GM21360 (cell line): ENCODE data around the gene DPT.

Experiments used
- ATAC-seq: cut with Tn5 transposase; IDR thresholded peaks from one replicate; pipeline ENCODE4 v1.9.1; 2021; ENCODE audit warnings: mild to moderate bottlenecking, moderate library complexity; ENCODE audit not compliant: unreplicated experiment

Gene DPT

DNA sequence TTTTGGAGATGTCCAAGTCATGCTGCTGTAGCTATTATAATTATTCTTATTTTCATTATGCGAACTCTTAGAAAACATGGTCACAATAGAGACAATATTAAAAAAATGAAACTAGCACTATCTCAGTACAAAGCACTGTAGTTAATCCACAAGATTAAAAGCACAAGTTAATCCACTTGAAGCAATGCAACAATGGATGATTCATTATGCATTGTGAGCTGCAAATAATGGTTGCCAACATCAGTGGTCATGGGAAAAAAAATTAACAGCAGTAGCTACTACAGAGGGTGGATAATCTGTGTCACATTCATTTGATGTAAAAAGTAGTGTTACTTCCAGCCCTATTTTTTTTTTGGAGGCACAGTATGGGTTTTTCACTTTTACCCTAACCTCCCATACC lies 56.7 kb downstream of the DPT start:
- no peak for ATAC-seq

DNA sequence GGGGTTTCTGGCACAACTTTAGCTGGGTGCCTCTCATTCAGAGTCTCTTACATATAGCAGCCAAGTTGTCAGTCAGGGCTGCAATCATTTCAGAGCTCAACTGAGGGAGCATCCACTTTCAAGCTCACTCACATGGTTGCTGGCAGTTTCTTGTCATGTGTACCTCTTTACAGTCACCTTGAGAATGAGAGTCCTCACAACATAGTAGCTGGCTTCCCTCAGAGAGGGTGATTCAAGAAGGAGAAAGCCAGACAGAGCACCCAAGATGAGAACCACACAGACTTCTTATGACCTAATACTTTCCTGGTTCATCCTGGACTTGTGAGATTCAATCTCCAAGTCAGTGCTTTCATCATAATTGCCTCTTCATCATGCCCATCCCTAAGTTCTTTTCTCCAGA lies 57.2 kb downstream of the DPT start:
- ATAC-seq, result no peak

DNA sequence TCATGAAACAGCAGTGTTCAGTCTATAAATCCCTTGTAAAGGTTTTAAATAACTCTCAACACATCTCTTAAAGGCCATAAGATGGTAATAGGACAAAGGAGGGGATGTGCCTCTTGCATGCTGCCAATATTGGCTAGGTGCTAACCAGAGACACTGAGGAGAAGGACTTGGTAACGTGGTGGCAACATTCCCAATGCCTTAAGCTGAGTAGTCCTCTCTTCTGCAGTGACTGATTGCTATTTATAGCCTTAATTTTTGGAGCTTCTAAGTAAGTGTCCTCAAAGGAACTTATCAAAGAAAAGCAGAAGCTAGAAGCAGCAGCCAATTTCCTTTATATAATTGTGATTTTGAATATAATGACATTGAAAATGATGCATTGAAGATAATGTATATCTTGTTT lies 63.0 kb downstream of the DPT start:
- no peak for ATAC-seq

DNA sequence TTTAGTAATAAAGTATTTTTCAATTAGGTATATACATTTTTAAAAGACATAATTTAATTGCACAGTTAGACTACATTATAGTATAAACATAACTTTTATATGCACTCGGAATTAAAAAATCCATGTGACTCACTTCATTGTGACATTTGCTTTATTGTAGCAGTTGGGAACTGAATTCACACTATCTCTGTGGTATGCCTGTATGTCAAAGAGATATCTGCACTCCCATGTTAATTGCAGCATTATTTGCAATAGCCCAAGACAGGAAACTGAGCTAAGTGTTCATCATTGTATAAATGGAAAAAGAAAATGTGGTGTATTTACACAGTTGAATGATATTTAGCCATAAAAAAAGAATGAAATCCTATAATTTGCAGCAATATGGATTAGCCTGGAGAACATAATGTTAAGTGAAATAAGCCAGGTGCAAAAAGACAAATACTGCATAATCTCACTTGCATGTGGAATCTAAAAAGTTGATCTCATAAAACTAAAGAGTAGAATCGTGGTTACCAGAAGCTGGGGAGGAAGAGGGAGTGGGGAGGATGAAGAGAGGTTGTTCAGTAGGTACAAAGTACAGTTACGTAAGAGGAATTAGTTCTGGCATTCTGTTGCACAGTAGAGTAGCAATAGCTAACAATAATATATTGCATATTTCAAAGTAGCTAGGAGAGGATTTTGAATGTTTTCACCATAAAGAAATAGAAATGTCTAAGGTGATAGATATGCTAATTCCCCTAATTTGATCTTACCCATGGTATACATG lies 64.8 kb downstream of the DPT start:
- ATAC-seq, result no peak

DNA sequence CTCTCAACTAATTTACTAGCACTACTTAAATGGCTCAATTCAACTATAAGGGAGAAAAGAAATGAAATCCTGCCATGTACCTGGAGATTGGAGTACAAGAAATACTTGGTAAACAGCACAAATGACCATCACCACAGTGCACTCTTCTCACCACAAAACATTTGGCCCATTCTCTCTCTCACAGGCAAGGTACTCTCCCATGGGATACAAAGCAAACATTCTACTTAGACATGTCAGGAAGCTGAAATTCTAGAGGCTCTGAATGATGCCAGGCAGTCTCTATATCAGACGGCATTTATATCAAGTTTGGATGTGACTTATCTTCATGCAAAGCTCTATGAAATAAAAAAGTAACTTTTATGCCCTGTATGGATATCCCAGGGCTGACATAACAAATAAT lies 72.5 kb downstream of the DPT start:
- no peak for ATAC-seq

DNA sequence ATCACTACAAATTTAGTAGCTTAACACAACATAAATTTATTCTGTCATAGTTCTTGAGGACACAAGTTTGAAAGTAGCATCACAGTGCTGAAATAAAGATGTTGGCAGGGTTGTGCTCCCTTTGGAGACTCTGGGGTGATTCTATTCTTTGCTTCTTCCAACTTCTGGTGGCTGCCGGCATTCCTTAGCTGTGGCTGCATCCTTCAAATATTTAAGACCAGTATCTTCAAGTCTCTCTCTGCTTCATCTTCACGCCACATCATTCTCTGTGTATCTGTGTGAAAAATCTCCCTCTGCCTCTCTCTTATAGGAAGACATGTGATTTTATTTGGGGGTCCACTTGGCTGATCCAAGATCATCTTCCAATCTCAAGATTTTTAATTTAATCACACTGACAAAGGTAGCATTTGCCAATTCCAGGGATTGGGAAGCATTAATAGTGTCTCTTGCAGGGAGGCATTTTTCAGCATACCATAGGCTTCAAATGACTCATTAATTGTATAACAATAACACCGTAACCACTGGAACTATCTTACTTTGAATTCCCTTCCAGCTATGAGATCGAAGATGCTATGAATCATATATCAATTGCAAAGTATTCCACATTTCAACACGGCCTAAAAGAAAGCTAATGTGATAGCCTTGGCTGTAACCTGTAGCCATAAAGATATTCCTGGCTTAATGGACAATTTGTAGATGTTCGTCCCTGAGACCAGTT lies 74.6 kb downstream of the DPT start:
- no peak for ATAC-seq

DNA sequence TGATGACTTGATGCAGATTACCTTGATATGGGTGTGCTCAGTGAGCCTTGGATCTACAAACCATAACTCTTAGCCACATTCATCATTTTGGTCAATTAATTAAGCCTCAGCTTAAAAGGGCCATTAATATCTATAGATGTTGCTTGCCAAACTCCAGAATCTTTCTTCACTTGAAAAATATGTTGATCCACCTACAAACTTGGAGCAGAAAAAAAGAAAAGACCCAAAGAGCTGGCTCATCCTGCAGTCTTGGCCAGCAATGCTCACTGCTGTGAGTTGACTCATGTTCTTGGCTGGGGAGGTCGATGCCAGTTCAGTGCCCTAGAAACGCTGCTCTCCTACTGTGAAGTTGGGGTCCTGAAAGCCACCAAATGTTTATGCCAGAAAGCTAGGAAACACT lies 75.4 kb downstream of the DPT start:
- no peak for ATAC-seq

DNA sequence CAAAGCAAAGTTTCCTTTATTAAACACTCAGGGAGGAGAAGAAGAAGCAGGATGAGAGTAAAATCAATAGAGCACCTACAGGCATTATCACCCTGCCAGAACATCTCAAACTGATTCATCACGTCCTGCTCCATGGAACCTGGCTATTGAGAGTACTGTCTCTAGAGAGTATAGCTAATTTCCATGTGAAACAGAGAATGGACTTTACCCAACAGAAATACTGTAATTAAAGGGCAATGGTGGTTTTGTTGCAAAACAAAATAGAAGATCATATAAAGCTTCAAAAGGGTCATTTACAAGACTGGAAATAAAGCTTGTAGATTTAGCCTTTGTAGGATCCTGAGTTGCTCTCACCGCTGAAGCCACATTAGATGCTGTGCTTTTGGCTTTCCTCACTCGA lies 83.3 kb downstream of the DPT start:
- no peak for ATAC-seq
